GM18858 (cell line): Measurements from ENCODE around the gene DGKG.

ENCODE experiments used
- ATAC-seq: cut with Tn5 transposase; IDR thresholded peaks from one replicate; pipeline ENCODE4 v1.9.1; 2021; ENCODE audit not compliant: unreplicated experiment

The DGKG gene

DNA sequence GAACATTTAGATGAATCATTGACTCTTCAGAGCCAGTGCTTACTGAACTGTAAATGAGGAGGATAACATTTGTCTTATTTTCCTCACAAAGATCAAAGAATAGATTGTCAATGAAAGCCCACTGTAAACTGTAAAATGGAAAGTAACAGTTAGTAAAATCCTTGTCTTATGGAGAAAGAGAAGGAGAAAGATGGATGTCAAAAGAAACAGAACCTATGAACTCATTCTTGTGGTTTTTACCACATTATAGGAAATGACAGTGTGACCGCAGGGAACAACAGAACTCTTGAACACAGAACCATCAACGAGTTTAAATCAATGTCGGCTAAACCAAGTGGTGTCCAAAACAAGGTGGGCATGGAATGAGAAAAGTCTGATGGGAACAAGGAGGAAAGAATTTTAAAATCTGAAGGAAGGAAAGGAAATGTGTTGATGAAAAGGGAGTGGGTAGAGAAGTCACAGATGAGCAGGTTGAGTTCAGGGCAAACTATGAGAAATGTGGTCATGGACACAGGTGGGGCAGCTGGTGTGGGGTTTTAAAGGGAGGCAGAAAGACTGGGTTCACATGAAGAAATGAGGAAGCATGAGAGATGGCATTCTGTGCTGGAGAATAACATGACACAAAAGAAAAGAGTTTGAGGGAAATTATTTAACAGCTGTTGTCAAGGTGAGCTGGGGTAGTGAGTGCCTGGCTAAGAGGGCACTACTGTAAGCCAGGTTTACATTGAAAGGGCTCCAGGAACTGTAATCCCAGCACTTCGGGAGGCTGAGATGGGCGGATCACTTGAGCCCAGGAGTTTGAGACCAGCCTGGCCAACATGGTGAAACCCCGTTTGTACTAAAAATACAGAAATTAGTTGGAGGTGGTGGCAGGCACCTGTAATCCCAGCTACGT lies 210.7 kb downstream of the DGKG start:
- ATAC-seq, result no peak

DNA sequence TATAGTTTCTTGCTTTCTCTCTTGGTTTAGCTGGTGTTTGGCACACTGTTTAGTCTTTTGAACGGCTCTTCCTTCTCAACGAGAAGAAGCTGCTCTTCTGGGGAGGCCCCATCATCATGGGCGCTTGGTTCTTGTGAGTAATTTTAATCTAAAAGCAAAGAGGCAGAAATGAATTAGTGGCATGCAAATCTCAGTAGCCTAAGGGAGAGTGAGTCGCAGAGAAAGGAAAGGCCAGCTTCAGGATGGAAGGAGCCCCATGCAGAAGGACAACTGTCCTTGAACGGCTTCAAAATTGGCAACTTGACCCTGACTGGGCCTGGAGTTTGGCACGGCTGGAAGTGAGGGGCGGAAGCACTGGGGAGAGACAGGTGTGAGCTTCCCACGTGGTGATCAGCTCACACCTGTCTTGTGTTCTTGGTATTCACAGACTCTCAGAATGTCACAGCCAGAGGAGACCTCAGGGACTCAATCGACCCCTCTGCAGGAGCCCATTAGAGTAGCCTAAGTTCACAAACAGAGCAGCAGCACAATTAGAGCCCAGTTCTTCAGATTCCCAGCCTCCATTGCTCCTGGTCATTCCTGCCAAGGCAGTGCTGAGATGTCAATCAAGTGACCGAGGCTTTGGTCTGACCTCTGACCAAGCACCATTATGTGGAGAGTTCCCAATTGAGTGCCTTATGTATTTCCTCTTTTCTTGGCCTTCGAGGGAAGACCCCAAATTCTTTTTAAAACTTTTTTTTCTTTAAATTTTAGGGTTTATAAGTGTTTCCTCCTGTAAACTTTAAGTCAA lies 211.8 kb downstream of the DGKG start:
- no peak for ATAC-seq

DNA sequence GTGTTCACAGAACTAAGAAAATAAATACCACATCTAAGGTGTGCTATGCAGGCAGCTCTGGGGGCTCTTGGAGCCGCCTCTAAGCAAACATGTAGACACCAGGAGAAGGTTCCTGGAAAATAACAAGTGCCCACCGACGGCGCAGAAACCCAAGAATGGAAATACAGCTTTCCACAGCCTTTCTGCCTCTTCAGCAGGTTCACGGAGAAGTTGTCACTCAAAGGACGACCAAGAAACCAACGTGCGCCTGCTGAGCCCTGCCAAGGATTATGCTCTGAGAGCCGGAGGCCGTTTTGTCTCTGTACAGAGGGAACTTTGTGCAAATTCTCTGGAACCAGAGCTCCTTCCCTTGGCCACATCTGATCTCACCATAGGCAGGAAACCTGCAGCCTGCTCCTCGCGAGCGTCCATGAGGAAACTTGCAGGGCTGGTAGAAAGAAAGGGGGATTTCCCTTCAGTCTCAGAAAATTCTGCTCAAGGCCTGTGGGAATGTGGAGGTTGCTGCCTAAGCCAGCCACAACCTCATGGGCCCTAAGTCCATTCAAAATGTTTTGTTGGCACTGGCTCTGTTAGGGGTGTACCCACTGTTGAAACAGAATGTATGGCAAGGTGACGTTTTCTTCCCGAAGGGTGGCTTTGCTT lies 212.6 kb downstream of the DGKG start:
- no peak for ATAC-seq

DNA sequence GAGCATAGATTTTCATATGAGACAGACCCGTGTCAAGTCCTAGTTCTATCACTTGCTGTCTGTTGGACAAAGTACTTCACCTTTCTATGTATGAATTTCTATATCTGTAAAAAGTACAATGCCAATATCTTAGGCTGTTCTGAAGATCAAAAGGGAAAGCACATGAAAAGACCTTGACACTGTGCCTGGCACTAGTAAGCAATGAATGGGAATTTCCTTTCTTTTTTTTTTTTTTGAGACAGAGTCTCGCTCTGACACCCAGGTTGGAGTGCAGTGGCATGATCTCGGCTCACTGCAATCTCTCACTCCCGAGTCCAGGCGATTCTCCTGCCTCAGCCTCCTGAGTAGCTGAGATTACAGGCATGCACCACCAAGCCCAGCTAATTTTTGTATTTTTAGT lies 217.8 kb downstream of the DGKG start:
- ATAC-seq, result no peak

DNA sequence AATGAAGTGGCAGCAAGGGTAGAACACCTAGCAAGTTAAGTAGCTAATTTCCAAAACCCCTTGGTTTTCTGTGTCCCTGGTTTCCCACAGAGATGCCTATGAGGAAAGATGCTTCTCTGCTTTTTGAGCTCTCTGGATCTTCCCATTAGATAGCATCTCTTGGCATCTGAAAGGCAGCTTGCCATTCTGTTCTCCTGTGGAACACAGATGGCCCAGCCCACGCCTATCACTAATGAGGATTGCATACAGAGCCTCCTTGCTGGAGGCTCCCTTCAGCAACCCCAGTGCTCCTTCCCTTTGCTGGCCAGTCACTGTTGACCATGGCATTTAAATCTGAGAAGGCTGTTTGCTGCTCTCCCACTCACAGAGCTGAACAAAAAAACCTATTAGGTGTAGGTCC lies 218.8 kb downstream of the DGKG start:
- no peak for ATAC-seq

DNA sequence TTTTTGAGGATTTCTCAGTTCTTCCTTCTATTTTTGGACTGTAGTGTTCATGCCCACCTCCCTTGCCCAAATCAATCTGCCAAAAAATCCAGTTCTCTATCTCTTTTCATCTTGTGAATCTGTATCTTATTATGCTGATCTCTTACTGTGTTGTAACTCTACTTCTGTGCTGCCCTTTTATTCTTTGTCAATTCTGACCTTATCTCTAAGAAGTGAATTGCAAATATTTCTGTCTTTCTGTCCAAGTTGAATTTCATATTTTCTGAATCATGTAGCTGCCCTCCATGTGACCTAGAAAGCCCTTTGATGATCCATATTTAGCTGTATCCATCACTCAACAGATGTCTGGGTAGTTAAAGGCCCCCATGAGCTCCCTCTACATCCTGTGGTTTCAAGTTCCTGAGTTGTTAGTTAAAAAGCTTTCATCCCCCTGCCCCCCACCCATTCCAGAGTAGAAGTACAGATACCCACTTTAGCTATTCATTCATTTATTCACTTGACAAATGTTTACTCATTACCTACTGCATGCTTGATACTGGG lies 219.6 kb downstream of the DGKG start:
- no peak for ATAC-seq

DNA sequence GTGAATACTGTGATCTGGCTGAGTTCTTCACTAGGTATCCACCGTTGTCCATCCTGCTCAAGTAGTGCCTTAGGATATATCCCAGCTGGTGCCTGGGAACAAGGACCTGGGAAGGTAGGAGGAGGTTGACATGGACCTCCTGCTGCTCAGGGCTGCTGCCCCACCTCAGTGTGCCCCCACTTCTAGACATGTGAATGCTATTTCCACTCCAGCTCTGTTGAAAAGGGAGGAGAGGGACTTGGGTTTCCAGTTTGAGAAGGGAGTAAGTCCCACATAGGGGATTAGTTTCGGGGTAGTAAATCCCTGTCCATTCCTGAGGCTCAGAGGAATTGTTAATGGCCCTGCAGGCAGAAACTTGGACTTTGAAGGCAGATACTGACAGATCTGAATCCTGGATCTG lies 220.2 kb downstream of the DGKG start:
- no peak for ATAC-seq

DNA sequence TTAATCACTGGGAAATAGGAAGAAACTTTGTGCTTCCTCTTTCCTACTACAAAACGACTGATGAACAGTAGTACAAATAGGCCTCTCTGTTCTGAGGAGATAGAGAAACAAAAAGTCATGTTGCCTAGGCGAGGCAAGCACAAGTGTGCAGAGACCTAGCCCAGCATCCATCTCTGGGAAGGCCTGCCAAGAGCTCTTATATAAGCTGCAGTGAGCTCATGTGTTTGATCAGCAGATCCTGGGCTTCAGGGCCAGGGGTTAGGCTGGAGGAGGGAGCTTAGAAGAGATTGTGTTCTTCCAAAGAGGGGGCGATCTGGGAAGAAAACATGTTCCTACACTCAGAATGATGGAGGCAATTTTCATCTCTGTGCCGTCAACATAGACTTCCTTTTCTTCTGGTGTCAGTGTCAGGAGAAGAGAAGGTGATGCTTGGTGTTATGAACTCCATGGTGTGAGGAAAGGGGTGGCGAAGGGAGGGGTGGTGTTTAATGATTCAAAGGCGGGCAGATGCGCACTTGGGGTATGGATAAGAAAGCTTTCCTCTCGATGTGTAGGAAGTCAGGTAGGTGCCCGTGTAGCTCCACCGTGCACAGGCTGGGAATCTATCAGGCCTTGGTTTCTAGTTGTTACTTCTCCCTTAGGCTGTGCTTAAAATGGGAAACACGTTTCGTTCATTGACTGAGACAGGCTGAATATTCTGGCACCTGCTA lies 223.6 kb downstream of the DGKG start:
- no peak for ATAC-seq

DNA sequence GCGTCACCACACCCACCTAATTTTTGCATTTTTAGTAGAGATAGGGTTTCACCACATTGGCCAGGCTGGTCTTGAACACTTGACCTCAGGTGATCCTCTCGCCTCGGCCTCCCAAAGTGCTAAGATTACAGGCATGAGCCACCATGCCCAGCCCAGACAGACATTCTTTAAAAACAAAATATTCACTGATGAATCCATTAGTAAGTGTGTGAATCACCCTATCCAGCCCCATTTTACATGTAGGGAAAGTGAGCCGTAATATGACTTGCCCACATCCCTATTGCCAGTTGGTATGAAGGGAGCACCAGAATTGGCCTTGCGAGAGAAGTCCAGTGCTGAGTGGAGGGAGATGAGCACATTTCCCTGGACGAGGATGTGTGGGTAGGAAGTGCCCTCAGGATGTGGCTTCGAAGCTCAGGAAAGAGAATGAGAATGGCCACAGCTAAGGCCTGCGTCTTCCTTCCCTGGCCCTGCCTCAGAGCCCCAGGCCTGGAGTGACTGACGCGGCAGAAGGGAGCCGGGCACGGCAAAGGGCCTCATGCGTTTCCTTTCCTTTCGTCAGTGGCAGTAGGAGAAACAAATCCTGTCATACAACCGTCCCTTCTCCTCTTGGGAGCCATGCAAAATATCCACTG lies 224.9 kb downstream of the DGKG start:
- ATAC-seq, result no peak

DNA sequence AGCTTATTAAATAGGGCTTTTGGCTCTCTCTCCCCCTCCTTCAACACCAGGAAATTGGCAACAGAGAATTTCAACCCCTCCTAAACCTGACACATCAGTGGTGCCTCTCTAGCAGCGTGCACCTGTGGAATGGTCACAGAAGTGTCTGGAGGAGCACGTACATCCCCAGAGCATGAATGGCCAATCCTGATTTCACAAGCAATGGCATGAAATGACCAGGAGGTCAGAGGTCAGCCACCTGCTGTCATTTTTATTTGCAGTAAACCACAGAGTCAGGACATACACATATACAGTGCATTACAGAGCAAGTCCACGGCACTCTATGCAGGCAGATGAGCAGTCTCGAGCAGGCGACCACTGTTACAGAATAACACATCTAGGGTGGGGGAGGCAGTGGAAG lies 228.1 kb downstream of the DGKG start:
- no peak for ATAC-seq

DNA sequence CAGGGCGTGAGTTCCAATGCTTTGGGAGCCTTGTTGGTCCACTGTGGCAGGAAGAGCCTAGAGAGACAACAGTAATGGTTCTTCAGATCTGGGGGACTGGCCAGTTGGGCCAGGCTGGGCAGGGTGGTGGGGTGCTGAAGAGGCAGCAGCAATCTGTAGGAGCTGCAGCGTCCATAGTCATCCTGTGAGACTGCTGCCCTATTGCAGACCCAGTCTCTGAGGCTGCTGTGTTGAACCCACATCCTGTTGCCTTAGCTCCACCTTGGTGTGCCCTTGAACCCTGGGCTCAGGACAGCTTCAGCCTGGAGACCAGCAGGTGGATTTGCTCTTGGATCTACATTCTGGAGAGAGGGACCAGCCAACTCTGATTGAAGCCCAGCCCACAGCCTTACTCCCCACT lies 229.5 kb downstream of the DGKG start:
- no peak for ATAC-seq

DNA sequence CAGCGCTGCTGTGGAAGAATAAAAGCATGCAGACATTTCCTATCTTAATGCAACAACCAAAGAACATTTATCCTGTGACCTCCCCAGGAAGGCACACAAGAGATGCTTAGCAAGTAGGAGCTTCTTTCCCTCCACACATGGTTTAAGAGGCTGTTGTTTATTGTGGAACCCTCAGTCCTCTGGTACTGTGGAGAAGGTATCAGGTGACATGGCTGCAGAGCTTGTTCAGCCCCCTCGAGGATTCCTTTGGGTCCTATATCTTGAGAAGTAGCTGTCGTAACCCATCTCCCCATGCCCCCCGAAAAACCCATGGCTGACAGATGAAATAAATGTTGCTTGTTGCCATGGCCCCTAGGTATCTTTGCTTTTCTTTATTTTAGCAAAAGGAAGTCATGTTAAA lies 232.8 kb downstream of the DGKG start:
- ATAC-seq, result no peak

DNA sequence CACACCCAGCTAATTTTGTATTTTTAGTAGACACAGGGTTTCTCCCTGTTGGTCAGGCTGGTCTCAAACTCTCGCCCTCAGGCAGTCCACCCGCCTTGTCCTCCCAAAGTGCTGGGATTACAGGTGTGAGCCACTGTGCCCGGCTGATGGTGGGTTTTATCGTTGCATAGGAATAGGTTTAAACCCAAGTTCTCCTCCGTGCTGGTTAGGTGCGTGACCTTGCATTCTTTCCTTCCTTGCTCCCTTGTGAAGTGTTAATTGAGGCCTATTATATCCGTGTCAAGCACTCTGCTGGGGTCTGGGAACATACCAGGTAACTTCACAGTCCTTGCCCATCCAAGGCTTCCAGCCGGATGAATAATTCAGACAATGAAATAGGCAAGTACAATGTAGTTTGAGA lies 233.9 kb downstream of the DGKG start:
- ATAC-seq, result no peak

DNA sequence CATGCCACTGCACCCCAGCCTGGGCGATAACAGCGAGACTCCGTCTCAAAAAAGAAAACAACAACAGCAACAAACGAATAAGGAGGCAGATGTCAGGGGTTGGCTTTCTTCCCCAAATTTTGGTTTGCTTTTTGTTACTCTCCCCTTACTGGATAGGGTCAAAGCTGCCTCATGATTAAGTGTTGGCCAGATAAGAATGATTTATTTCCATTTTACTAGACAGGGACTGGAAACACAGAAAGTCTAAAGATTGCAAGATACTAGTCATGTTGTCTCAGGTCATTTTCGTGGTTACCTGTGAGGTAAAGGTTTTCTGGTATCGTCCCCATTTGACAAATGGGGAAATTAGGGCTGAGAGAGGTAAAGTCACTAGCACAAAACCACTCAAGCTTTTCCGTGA lies 234.6 kb downstream of the DGKG start:
- ATAC-seq, result no peak

DNA sequence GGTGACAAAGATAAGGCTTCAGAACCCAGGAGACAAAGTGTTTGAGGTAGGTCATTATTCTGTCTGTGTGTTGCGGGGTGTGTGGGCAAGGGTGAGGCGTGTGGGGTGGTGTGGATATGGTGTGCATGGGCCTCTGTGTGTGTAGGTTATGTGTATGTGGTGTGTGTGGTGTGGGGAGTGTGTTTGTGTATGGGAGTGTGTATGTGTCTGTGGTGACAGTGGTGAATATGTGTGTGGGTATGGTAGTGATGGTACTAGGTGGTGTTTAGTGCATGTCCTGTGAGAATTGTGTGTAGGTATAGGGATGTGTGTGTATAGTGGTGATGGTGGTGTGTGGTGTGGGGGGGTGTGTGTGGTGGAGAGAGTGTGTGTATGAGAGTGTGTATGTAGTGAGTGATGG lies 236.9 kb downstream of the DGKG start:
- no peak for ATAC-seq

DNA sequence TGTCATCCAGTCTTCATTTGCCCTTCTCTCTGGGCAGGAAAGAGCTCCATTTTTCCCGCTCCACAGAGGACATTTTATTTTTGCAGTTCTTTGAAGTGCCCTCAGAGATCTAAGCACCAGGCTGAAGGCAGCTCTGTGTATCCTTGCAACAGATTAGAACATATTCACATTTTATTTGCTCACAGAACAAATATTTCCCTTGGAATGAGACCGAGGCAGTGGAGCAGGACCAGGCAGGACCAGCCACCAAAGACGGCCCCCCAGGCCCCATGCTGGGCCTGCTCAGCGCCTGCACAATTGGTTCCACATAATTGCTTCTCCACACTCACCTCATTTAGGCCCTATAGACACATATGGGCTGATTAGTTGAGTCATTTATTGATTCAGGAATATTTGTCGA lies 237.4 kb downstream of the DGKG start:
- no peak for ATAC-seq

DNA sequence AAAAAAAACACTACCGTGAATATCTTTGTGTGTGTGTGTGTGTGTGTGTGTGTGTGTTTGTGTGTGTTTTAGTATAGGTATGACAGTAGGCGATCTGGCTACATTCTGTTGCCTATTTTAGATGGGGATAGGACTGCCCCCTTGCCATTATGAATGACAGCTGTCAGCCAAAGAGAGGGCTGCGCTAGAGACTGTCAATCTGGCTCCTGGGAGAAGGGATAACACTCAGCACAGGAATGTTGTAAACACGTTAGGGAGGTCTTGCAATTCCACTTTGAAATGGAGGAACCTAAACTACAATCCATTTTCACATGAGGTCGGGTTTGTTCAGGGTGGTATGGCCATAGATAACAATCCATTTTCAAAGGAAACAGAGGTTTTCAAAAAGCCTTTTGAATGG lies 239.0 kb downstream of the DGKG start:
- ATAC-seq, result no peak

DNA sequence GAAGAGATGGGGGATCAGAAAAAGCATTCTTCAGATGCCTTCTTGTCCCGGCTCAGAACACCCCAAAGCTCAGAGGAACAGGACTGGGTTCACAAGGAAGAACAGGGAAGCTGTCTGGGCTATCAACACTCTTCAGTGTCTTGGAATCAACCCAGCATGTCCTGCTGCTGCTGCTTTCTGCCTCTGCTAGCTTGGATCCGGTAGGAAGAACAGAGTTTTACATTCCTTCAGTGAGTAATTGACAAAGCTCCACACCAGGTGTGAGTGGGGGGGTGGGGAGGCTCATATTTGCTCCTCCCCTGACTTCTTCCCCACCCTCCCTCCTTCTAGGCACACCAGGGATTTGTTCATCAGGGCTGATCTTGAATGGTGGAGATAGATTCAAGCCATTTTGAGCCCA lies 240.1 kb downstream of the DGKG start:
- no peak for ATAC-seq

DNA sequence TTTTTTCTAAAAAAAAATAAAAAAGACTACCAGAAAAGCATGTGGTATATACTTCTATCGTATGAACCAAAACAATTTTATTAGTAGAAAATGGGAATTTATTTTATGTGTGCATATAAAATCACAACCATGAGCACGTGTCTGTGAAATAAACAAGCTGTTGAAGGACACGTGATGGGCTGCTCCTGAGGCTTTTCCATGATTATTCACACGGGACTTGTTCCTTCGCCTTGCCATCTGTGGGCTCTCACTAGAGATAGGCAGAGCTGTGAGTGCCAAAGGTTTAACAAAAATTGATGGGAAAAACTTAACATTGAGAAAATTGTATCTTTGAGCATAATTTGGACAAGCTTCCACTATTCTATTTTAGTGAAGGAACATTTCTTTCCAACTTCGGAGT lies 240.8 kb downstream of the DGKG start:
- no peak for ATAC-seq

DNA sequence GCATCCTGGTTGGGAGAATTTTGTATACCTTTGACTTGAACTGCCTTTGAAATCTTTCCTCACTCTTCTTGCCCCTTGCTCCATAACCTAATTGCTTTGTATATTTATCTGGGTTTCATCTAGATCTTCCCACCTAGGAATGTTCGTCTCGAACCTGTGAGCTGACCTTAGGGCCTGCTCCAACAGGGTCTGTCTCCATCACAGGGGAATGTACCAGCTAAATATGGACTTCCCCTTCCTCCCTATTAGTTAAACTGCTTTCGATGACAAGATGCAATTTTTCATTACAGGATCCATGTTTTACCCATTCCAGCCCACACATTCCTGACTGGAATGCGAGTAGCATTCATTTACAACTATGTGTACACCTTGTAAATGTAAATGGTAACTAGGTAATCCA lies 242.5 kb downstream of the DGKG start:
- no peak for ATAC-seq

DNA sequence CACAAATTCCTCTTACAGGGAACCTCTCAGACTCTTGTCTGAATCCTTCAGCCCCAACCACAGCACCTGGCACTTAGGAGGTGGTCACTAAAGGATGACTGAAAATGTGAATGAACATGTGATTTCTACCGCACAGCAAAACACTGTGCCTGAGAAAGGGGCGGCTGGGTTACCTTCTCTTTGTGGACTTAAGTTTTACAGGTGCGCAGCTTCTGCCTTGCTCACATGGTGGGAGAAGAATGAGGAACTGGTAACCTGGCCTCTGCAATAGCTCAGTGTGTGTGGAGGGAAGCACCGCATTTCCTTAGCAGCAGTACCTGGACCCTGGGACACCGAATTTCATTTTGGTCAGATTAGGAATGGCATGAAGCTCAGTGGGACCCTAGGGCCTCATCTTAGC lies 243.3 kb downstream of the DGKG start:
- no peak for ATAC-seq
